Activated naive CD8-positive, alpha-beta T cell treated with anti-CD3 and anti-CD28 coated beads, Interleukin-2, amount 10 ng/mL, durations not matched to agents 7 days and 5 days (primary cell): ENCODE results near the gene R3HDM2. TPM values are rescaled to one million over a fixed set of nuclear protein-coding genes. Genes with fewer than 3 reads are reported as not detected.

Experiments used
- ATAC-seq: fragments of 150-1000 bp; cut with Tn5 transposase; one replicate; pipeline ENCODE4 v1.10.0; 2021; ENCODE audit warnings: low read depth, moderate library complexity
- POLR2A ChIA-PET: fragments of 350-600 bp; sonication (Branson Sonifier 250); formaldehyde crosslinking; loops from one replicate; lab custom pipeline; 2021; ENCODE audit warnings: antibody characterized with exemption; lab: Charles Lee
- DNase-seq: peaks from one replicate; pipeline ENCODE4 v3.0.0; 2021
- H3K27ac Mint-ChIP-seq: one replicate; pipeline ENCODE4 v1.8.0; 2022; ENCODE audit warnings: mild to moderate bottlenecking, mixed read lengths
- H3K27me3 Mint-ChIP-seq: one replicate; pipeline ENCODE4 v1.8.0; 2022; ENCODE audit warnings: mild to moderate bottlenecking, moderate library complexity, mixed read lengths
- H3K36me3 Mint-ChIP-seq: one replicate; pipeline ENCODE4 v1.8.0; 2021; ENCODE audit warnings: mild to moderate bottlenecking, mixed read lengths
- H3K4me1 Mint-ChIP-seq: one replicate; pipeline ENCODE4 v1.8.0; 2021; ENCODE audit warnings: mixed read lengths
- H3K4me3 Mint-ChIP-seq: one replicate; pipeline ENCODE4 v1.8.0; 2022; ENCODE audit warnings: mild to moderate bottlenecking, moderate library complexity, mixed read lengths
- H3K9me3 Mint-ChIP-seq: one replicate; pipeline ENCODE4 v1.8.0; 2021; ENCODE audit warnings: mixed read lengths
- total RNA-seq, 2 experiments: library from RNA; stranded (reverse); gene quantifications; one replicate each; pipeline ENCODE4 v1.2.3, GENCODE V29; 2021

The R3HDM2 gene
- total RNA-seq, 2 experiments from 2014 or later = 91.5 to 97.1 TPM

DNA sequence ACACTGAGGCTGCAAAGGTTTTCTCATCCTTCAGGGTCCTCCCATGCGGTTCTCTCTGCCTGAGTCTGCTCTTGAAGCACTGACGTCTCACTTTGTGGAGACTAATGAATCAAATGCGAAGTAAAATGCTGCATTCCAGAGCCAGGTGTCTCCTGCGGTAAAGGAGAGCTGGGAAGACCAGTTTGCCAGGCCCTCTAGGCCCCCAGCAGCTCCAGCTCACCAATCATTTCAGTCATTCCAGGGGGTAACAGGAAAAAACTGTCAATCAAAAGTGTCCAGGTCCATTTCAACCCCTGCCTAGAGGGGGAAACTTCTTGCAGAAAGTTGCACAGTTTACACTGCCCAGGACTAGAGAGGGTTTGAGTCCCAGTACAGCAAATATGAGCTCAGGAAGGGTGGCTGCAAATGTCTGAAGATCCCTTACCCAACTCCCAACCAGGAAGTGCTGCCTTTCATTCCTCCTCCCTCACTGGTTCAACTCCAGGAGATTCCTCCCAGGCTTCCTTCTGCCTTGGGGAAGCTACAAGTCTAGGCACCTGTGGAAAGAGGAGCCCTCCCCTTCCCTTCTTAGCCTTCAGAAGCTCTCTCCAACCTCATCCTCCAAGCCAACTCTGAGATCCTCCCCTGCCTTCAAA is 217.0 kb downstream of the R3HDM2 start:
- Mint-ChIP-seq H3K4me3 (peak overlapping the region; percentile 12), H3K4me1 (peaks cover 30% of the 10 kb centered on the region), H3K36me3 (peaks cover 2% of the 10 kb centered on the region), H3K27me3 (peaks cover 49% of the 10 kb centered on the region), H3K9me3 (no peaks in the 10 kb centered on the region), H3K27ac (no peak overlapping the region)
- POLR2A ChIA-PET = interaction anchor here (0.7 to 4.1 kb wide), 3 partner anchors 8 to 248 kb away, joined by 3 to 57 read pairs (median 4); a partner anchor contains a TSS
- DNase-seq = no peak
- ATAC-seq = no peak

DNA sequence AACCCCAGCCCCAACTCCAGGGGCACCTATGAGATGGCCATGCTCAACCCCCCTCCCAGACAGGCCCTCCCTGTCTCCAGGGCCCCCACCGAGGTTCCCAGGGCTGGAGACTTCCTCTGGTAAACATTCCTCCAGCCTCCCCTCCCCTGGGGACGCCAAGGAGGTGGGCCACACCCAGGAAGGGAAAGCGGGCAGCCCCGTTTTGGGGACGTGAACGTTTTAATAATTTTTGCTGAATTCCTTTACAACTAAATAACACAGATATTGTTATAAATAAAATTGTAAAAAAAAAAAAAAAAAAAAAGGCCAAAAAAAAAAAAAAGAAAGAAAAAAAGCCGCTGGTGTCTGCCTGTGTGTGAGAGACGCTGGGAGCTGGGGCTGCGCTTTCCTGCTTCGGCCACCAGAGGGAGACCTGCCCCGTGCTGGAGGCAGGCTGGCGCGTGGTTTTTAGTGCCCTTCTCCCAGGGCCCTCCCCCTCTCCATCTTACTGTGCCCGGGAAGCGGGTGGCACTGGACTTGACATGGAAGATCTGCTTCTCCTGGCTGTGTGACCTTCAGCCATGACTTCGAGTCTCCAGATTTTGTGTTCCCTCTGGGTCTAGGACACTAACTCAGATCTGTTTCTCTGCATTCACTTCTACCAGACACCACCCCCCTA is 217.7 kb downstream of the R3HDM2 start:
- Mint-ChIP-seq H3K36me3 (peaks cover 2% of the 10 kb centered on the region), H3K9me3 (no peaks in the 10 kb centered on the region), H3K4me3 (no peak overlapping the region), H3K27ac (no peak overlapping the region), H3K4me1 (peaks cover 30% of the 10 kb centered on the region), H3K27me3 (peaks cover 42% of the 10 kb centered on the region)
- POLR2A ChIA-PET = interaction anchor here (0.7 to 4.1 kb wide), 3 partner anchors 9 to 249 kb away, joined by 3 to 57 read pairs (median 4); a partner anchor contains a TSS
- DNase-seq = peak; percentile 86
- ATAC-seq = peak; percentile 36

DNA sequence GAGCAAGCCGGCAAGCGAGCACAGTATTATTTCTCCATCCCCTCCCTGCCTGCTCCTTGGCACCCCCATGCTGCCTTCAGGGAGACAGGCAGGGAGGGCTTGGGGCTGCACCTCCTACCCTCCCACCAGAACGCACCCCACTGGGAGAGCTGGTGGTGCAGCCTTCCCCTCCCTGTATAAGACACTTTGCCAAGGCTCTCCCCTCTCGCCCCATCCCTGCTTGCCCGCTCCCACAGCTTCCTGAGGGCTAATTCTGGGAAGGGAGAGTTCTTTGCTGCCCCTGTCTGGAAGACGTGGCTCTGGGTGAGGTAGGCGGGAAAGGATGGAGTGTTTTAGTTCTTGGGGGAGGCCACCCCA is 218.2 kb downstream of the R3HDM2 start:
- no peak for ATAC-seq
- Mint-ChIP-seq H3K27me3 (peaks cover 37% of the 10 kb centered on the region), H3K27ac (no peak overlapping the region), H3K4me1 (peaks cover 30% of the 10 kb centered on the region), H3K36me3 (peaks cover 2% of the 10 kb centered on the region), H3K4me3 (no peak overlapping the region), H3K9me3 (no peaks in the 10 kb centered on the region)
- POLR2A ChIA-PET = interaction anchor here (4.1 kb wide), 1 partner anchor 28 kb away, joined by 57 read pairs; a partner anchor contains a TSS
- DNase-seq = no peak

DNA sequence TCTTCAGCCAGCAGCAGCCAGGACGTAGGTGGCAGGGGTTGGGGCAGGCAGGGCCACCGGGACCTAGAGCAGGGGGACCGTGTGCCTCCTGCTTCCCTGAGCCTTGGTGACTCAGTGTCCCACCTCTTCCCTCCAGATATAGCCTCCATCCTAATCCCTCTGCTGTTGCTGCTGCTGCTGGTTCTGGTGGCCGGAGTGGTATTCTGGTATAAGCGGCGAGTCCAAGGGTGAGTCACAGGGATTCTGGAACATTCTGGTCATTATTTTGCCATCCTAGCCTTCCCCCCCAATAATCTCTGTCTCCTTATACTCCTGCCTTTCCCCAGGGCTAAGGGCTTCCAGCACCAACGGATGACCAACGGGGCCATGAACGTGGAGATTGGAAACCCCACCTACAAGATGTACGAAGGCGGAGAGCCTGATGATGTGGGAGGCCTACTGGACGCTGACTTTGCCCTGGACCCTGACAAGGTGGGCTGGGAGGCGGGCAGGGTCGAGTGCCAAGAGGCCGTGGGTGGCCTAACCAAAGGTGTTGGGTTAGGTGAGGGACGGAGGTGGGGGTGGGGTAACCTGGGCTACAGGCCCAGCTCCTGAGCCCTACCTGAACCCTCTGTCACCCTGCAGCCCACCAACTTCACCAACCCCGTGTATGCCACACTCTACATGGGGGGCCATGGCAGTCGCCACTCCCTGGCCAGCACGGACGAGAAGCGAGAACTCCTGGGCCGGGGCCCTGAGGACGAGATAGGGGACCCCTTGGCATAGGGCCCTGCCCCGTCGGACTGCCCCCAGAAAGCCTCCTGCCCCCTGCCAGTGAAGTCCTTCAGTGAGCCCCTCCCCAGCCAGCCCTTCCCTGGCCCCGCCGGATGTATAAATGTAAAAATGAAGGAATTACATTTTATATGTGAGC is 218.8 kb downstream of the R3HDM2 start:
- Mint-ChIP-seq H3K4me3 (no peak overlapping the region), H3K27ac (no peak overlapping the region)
- POLR2A ChIA-PET = interaction anchor here (4.1 kb wide), 1 partner anchor 28 kb away, joined by 57 read pairs; a partner anchor contains a TSS

DNA sequence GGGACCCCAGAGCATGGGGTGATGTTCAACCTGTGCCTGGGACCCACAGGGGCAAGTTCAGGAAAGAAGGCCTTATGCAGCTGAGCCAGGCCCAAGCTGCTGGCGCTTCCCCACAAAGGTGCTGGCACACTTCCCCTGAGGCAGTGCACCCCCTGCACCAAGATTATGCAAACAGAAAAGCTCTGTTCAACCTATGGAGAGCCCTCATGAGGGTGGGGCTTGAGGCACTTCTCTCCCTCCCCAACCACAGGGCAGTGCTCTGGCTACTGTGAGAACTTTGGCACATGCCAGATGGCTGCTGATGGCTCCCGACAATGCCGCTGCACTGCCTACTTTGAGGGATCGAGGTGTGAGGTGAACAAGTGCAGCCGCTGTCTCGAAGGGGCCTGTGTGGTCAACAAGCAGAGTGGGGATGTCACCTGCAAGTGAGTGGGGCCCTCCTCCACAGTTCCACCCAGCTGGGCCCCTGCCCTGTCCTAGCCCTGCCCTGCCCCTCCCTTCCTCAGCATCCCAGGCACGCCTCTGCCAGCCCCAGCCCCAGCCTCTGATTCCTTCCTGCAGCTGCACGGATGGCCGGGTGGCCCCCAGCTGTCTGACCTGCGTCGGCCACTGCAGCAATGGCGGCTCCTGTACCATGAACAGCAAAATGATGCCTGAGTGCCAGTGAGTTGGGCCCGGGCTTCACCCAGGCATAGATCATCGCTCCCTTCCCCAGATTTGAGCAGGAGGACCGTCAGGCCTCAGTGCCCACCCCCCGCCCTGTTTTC is 219.7 kb downstream of the R3HDM2 start:
- Mint-ChIP-seq H3K36me3 (no peaks in the 10 kb centered on the region), H3K4me3 (no peak overlapping the region), H3K27me3 (peaks cover 31% of the 10 kb centered on the region), H3K27ac (no peak overlapping the region), H3K4me1 (peaks cover 25% of the 10 kb centered on the region), H3K9me3 (no peaks in the 10 kb centered on the region)
- DNase-seq = no peak
- no peak for ATAC-seq
- POLR2A ChIA-PET = no interaction called here

More for the DNA sequence above, 218.8 kb downstream of the R3HDM2 start:
- H3K27me3 Mint-ChIP-seq = peaks cover 32% of the 10 kb centered on the region
- ATAC-seq (no peak), DNase-seq (no peak)
- peaks cover 25% of the 10 kb centered on the region for H3K4me1 Mint-ChIP-seq
- H3K36me3 Mint-ChIP-seq = no peaks in the 10 kb centered on the region
- H3K9me3 Mint-ChIP-seq = no peaks in the 10 kb centered on the region

DNA sequence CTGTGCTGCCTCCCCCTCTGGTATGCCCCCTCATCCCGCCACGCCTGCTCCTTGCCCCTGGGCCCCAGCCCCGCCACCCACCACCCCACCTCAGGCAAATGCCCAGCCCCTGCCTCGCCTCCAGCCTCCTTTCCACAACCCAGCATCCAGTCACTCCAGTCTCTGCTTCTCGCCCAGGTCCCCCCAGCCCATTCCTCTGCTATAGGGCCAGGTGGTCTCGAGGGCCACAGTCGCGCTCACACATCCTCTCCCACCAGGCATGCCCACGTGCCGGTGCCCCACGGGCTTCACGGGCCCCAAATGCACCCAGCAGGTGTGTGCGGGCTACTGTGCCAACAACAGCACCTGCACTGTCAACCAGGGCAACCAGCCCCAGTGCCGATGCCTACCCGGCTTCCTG is 220.4 kb downstream of the R3HDM2 start:
- DNase-seq (no peak), ATAC-seq (no peak)
- H3K27me3 Mint-ChIP-seq = peaks cover 24% of the 10 kb centered on the region
- H3K9me3 Mint-ChIP-seq = no peaks in the 10 kb centered on the region
- H3K4me3 Mint-ChIP-seq = no peak overlapping the region
- peaks cover 19% of the 10 kb centered on the region for H3K4me1 Mint-ChIP-seq
- no peaks in the 10 kb centered on the region for H3K36me3 Mint-ChIP-seq
- H3K27ac Mint-ChIP-seq = no peak overlapping the region
- POLR2A ChIA-PET = no interaction called here

DNA sequence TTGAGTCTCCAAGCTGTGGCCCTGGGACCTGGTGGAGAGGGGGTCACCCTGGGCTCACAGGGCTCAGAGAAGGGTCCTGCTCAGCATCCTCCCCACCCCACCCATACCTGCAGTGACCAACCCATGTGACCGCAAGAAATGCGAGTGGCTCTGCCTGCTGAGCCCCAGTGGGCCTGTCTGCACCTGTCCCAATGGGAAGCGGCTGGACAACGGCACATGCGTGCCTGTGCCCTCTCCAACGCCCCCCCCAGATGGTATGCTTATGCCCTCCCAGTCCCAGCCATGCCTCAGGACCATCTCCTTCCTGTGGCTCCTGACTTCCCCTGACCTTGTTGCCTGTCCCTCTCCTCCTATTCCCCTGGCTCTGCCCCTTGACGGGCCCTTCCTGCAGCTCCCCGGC is 220.9 kb downstream of the R3HDM2 start:
- H3K4me3 Mint-ChIP-seq = no peak overlapping the region
- no peaks in the 10 kb centered on the region for H3K9me3 Mint-ChIP-seq
- POLR2A ChIA-PET = no interaction called here
- DNase-seq (no peak), ATAC-seq (no peak)
- H3K27me3 Mint-ChIP-seq = peaks cover 19% of the 10 kb centered on the region
- H3K27ac Mint-ChIP-seq = no peak overlapping the region
- peaks cover 15% of the 10 kb centered on the region for H3K4me1 Mint-ChIP-seq
- H3K36me3 Mint-ChIP-seq = no peaks in the 10 kb centered on the region

DNA sequence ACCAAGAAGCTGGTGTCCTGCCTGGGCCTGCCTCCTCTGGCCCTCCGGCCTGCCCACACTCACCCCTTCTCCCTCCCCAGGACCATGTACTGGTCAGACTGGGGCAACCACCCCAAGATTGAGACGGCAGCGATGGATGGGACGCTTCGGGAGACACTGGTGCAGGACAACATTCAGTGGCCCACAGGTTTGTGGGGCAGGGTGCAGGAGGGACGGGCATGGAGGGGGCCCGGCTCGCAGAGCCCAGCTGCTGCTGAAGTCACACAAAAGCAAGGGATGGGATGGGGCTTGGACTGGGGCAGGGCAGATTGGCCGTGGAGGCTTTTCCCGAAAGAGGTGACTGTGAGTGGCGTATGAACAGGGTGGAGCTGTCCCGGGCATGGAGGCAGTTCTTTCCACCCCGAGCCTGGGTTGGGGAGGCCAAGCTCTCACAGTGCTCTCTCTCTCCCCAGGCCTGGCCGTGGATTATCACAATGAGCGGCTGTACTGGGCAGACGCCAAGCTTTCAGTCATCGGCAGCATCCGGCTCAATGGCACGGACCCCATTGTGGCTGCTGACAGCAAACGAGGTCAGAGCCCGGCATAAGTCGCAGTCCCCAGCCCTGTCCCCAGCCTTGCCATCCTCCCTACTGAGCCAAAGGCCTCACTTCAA is 222.1 kb downstream of the R3HDM2 start:
- H3K27me3 Mint-ChIP-seq = peaks cover 7% of the 10 kb centered on the region
- POLR2A ChIA-PET = no interaction called here
- H3K27ac Mint-ChIP-seq = no peak overlapping the region
- no peaks in the 10 kb centered on the region for H3K9me3 Mint-ChIP-seq
- no peaks in the 10 kb centered on the region for H3K36me3 Mint-ChIP-seq
- no peak overlapping the region for H3K4me3 Mint-ChIP-seq
- H3K4me1 Mint-ChIP-seq = peaks cover 7% of the 10 kb centered on the region
- ATAC-seq (no peak), DNase-seq (no peak)

DNA sequence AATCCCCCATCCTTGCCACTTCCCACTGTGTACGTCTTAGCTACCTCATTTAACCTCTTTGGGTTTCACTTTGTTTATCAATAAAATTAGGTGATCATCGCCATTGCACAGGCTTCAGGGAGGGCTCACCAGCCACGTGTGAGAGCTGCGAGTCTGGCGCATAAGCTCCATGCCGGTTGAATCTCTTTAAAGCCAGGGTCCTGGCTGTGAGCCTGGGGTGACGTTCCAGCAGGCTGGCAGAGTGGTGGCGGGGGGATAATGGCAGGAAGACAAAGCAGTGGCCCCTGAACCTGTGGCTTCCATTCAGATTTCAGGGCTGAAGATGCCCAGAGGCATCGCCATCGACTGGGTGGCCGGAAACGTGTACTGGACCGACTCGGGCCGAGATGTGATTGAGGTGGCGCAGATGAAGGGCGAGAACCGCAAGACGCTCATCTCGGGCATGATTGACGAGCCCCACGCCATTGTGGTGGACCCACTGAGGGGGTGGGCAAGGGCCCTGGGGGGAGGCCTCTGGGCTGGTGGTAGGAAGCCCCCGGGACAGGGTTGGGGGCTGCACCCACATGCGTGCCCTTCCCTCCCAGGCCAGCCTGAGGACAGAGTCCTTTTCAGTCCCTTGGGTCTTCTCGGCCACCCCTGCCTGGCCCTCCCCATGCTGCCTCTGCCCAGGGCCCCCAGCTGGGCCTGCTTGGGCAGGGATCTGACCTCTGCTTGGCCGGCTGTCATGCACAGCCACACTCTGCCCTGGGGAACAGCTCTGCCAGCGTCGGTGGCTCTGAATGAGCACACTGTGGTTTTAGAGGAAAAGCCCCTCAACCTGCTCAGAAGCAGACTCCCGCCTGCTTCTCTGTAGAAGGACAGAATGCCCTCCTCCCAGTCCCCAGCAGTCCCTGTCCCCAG is 222.9 kb downstream of the R3HDM2 start:
- Mint-ChIP-seq H3K27ac (no peak overlapping the region), H3K9me3 (no peaks in the 10 kb centered on the region), H3K4me3 (no peak overlapping the region), H3K27me3 (peaks cover 2% of the 10 kb centered on the region), H3K36me3 (no peaks in the 10 kb centered on the region), H3K4me1 (peaks cover 2% of the 10 kb centered on the region)
- POLR2A ChIA-PET = no interaction called here
- no peak for ATAC-seq
- no peak for DNase-seq

DNA sequence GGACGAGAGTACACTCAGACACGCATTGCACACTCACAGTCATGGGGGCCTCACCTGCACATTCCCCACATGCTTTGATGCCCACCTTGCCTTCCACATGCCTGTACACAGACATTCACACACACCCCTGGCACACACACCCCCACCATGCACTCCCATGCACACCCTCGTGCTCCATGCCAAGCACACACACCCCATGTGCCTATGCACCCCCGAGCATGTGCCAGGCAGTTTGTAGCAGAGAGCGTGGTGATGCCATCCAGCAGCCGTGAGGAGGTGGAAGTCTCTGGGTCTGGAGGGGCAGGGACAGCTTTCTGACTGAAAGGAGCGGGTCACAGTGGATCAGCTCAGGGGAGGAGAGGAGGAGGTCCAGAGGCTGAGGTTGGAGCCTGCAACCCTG is 224.9 kb downstream of the R3HDM2 start:
- no peak overlapping the region for H3K27ac Mint-ChIP-seq

DNA sequence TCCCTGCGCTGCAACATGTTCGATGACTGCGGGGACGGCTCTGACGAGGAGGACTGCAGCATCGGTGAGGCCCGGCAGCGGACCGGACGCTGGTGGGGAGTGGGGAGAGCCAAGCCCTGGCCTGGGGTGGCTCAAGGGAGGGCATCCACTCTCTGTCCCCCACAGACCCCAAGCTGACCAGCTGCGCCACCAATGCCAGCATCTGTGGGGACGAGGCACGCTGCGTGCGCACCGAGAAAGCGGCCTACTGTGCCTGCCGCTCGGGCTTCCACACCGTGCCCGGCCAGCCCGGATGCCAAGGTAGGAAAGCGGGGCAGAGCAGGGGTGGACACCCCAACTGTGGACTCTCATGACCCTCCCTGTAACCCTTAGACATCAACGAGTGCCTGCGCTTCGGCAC is 225.7 kb downstream of the R3HDM2 start:
- no peaks in the 10 kb centered on the region for H3K36me3 Mint-ChIP-seq

More for the DNA sequence above, 224.9 kb downstream of the R3HDM2 start:
- POLR2A ChIA-PET = no interaction called here
- ATAC-seq (no peak), DNase-seq (no peak)
- no peak overlapping the region for H3K4me3 Mint-ChIP-seq
- H3K9me3 Mint-ChIP-seq = no peaks in the 10 kb centered on the region
- no peaks in the 10 kb centered on the region for H3K36me3 Mint-ChIP-seq
- peaks cover 2% of the 10 kb centered on the region for H3K27me3 Mint-ChIP-seq
- no peaks in the 10 kb centered on the region for H3K4me1 Mint-ChIP-seq

DNA sequence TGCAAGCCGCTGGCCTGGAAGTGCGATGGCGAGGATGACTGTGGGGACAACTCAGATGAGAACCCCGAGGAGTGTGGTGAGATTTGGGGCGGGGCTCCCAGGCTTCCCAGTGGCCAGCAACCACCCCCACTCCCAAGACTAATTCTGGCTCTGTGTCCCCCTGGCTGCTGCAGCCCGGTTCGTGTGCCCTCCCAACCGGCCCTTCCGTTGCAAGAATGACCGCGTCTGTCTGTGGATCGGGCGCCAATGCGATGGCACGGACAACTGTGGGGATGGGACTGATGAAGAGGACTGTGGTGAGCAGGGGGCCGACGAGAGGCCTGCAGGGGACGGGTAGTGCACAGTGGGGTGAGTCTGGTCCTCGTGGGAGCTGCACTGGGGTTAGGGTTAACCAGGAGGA is 226.4 kb downstream of the R3HDM2 start:
- Mint-ChIP-seq H3K36me3 (no peaks in the 10 kb centered on the region), H3K27ac (no peak overlapping the region), H3K4me3 (no peak overlapping the region), H3K4me1 (no peaks in the 10 kb centered on the region), H3K27me3 (no peaks in the 10 kb centered on the region), H3K9me3 (no peaks in the 10 kb centered on the region)
- ATAC-seq (no peak), DNase-seq (no peak)
- POLR2A ChIA-PET = no interaction called here

More for the DNA sequence above, 225.7 kb downstream of the R3HDM2 start:
- POLR2A ChIA-PET = no interaction called here
- Mint-ChIP-seq H3K27ac (no peak overlapping the region), H3K27me3 (peaks cover under 1% of the 10 kb centered on the region), H3K9me3 (no peaks in the 10 kb centered on the region), H3K4me3 (no peak overlapping the region), H3K4me1 (no peaks in the 10 kb centered on the region)
- no peak for ATAC-seq
- no peak for DNase-seq
